Stimulated activated CD8-positive, alpha-beta memory T cell treated with anti-CD3 and anti-CD28 coated beads, Interleukin-2, amount 100 ng/mL, for 48 hours (primary cell): ENCODE data around the gene PRR29.
"Not testable (repeated sequence)": the region's sequence is repeated elsewhere in the genome, so short reads cannot be mapped to it uniquely, and the experiment has no call there.

Source experiments
- DNase-seq, 2 donors: peaks; one replicate each; pipeline ENCODE4 v3.0.0-alpha.2; 2020; ENCODE audit warnings: low read depth in 2 of 2

Gene PRR29

DNA sequence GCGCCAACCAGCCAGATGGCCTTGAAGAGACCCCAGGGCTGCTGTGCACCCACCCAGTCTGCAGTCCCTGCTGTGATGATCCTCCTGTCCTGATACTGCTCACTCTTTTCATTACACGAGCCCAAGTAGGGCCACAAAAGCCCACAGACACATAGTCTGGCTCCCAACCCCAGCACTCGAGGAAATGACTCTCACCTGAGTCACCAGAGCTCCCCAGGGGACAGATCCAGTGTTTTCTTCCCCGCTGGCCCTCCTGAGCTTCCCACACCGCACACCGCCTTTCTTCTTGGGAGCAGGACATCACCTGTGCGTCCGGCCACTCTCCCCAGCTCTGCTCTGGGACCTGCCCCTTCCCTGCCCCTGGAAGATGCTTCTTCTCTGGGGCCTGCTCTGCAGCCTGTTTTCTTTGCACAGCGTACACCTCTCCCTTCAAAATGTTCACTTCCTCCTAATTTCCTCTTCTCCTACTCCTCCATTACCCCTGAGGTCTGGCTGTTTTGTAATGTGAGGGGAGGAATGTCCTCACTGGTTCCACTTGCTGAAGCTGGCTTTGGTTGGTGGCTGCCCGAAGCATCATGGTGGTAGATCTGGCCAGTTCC is 23.5 kb upstream of the PRR29 start:
- no peak for DNase-seq

DNA sequence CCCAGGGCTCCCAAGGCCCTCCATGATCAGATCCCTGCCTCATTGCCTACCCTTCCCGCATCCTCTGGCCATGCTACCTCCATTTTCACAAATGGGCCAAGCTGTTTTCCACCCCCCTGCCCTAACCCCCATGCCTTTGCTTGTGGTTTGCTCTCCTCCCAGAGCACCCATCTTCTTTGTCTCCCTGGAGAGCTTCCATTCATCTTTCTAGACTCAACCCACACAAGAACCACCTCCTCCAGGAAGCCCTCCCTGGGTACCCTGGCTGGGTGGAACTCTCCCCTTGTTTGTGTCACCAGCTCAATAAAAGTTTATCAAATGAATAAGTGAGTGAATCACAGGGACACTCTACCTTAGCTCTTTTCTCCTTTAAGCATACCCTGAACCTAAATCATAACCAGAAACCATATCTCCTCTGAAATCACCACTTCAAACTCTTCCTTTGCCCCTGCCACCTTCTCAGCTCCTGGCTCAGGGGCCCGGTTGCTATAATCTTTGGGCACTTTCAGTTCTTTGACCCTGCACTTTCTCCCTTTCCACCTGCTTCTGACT is 22.5 kb upstream of the PRR29 start:
- no peak for DNase-seq

DNA sequence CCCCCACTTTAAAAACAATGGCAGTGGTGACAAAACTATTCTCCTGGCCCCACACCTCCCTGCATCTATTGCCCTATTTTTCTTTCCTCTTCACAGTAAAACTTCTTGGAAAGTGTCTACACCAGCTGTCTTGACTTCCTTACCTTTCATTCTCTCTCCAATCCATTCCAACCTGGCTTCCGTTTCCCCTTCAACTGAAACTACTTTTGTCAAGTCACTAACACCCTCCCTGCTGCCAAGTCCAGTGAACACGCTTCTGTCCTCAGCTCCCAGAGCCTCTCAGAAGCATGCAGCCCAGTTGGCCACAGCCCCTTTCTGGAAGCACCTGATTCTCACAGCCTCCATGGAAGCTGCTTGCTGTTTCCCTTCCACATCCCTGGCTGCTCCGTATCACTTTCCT is 21.4 kb upstream of the PRR29 start:
- DNase-seq: no peak

DNA sequence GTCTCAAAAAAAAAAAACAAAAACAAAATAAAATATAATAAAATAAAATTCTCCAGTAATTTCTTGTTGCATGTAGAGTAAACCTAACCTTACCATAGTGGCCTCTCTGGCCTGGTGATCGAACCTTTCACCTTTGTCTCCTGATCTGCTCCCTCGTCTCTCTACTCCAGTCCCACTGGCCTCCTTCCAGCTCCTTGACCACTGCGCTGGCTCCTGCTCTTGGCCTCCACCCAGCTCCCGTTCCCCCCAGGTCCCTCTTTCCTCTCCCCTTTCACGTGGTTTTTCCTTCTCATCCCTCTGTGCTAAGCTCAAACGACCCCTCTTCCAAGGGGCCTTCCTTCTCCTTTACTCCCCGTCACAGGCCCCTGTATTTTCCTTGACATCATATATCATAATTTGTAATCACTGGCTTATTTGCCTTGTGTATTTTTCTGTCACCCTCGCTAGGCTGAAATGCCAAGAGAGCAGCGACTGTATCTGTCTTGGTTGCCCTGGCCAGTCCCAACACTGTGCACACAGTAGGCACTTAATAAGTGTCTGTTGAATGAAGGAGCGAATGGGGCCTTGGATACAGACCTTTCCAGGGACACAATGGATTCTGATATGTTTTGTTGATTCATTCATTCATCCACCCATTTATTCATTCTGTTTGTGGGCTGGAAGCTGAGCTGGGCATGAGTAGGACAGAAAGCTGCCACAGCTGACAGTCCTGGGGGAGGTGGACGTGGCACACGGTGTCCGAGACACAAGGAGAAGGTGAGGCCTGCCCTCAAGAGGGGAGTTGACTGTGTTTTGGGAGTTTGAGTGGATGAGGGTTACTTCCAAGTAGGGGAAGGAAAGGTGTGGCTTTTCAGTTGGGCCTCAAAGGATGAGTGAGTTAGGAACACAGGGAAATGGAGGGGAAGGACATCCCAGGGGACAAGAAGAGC is 19.6 kb upstream of the PRR29 start:
- no peak for DNase-seq

DNA sequence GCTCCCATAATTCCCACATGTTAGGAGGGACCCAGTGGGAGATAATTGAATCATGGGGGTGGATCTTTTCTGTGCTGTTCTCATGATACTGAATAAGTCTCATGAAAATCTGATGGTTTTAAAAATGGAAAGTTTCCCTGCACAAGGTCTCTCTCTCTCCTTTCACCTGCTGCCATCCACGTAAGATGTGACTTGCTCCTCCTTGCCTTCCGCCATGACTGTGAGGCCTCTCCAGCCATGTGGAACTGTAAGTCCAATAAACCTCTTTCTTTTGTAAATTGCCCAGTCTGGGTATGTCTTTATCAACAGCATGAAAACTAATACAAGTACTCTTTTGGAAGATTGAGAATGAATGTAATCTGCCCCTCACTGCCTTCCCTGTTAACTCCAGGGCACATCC is 15.5 kb upstream of the PRR29 start:
- DNase-seq: not testable (repeated sequence)

DNA sequence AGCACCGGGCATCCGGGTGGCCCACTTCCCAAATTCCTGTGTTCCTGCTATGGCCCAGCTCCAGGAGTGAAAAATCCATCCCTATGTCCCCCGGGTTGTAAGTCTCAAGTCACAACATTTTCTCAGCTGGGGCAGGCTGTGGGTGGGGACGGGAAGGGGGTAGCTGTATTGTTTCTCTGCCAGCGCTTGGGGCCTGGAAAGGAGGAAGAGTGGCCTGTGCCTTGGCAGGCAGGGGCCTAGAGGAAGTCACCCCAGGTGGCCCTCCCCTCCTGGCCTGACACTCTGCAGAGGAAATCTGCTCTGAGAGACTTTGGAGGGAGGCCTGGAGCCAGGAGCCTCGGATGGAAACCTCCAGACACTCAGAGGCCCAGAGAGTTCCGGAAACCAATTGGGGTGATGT is 14.8 kb upstream of the PRR29 start:
- no peak for DNase-seq

DNA sequence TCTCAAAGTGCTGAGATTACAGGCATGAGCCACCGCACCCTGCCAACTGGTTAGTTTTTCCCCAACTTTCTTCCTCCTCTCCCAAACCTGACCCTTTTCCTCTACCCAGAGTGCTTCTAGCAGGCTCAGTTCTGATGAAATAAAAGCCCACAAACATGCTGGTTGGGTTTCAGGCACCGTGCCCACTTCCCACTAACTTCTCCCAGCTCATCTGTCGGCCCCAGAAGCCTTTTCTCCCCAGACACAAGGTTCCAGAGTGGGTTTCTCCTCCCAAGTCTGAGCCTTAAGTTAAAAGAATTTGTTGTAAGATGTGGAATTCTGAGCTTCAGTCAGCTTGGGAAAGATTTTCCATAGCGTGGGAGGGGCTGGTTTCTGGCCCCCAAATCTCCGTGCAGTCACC is 13.9 kb upstream of the PRR29 start:
- no peak for DNase-seq

DNA sequence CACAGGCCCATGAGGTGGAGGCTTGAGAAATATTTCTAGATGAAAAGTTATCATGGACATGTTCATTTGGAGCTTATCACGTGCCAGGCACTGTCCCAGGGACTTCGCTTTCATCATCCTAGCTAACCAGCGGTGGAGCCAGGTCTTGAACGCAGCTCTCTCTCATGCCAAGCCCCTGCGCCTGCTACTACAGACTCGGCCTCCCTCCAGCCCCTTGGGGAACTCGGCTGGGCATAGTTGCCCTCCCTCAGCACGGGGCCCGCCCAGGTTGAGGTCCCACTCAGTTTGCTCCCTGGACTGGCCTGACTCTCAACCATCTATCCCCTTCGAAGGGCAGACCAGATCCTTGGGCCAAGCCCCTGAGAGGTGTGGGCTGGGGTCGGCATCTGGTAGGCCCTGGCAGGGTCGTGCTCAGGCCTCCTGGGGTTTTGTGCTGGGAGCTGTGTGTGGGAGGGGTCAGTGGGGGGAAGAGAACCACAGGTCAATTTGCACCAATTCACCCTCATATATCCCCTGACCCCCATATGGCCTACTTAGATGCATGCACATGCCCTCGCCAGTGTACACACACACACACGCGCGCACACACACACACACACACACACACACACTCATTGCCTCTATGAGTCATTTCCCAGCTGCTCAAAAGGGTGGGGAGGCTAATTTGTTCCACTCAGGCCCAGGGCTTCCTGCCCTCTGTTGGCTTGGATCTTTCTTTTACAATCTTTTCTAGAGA is 13.3 kb upstream of the PRR29 start:
- no peak for DNase-seq

DNA sequence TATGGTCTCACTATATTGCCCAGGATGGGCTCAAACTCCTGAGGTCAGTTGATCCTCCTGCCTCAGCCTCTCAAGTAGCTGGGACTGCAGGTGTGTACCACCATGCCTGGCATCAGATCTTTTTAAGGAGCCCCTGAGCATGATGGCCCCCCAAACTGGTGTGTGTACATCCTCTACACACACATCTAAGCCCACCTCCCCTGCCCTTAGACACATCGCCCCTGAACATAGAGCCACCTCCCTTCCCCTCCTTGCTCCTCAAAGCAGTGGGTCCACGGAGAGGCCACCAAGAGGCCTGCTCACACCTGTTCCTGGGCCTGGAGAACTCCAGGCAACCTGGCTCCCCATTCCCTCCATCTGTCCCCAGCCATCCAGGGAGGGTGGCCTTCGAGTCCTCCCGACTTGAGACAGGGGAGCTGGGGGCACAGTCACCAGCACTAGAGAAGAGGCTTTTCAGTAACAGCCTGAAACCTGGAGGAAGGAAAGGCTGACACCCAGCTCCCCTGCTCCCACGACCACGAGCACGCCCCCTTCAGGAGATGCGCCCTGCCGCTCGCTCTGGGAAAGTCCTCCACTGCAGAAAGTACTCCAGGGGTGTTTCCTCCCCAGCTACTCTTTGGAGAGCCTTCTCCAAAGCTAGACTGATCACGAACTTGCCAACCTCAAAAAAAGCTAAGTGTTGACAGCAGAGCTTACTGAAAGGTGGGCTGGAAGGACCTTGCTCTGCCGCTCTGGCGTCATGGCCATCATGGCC is 12.6 kb upstream of the PRR29 start:
- no peak for DNase-seq

DNA sequence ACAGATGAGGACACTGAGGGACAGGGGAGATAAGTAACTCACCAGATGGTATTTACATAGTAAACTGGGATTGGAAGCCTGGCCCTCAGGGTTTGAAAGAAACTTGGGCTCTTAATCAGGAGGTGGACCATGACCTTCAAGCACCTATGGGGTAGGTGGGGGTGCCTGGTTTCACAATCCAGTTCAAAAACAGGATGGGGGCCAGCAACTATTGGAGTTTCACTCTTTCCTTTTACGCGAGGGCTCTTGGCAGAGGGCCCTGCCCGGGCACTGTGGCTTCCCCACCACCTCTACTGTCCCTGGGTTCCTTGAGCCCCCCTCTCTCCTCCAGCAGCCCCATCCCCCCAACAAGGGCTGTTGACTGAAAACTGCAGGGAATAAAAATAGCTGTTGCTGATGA is 11.3 kb upstream of the PRR29 start:
- DNase-seq: no peak

DNA sequence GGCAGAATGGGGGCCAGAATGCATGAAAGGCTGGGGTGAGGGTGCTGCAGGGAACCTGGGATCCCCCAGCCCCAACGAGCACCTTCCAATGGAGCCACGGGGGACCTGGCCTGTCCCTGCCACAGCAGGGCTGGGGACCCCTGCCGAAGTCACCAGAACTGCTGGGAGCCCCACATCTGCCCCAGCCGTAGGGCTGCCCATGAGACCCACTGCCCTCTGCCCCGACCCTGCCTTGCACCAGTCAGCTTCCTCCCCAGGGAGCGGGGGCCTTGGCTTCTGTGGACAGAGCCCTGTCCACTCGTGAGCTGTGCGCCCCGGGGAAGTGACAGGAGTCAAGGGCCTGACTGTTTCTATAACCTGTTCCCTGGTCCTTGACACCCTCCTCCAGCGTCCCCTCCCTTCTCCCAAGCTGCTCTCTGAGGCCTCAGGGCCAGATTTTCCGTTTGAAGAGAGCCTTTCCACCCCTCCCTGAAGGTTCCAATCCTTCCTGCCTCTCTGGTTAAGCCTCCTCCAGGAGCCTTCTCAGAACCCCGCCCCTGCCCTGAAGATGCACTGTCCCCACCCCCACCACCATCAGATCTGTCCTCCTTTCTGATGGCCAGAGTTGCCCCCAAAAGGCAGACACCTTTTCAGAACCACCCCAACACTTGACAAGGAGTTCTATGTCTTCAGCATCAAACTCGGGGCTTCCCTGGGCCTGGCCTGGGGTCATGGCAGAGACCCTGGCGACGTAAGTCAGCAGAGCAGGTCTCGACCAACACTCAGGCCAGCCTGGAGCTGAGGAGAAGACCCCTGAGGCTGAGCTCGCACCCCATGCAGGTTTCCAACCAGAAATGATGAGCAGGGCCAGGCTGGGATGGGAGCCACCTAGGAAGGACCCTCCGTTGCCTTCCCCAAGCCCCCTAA is 10.7 kb upstream of the PRR29 start:
- DNase-seq: no peak

DNA sequence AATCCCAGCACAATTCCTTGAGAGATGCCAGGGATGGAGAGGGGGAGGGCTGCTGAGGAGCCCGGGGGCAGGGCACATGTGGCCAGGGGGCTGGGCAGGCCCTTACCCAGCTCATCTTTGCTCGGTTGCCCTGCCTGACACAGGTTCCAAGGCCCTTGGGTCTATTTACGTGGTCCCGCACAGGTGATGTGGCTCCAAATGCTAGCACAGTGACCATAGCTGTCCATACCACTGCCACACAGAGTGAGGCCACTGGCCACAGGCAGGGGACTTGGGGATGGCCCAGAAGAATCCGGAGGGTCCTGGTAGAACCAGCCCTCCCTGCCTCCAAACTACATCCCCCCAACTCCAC is 10.0 kb upstream of the PRR29 start:
- DNase-seq: no peak

DNA sequence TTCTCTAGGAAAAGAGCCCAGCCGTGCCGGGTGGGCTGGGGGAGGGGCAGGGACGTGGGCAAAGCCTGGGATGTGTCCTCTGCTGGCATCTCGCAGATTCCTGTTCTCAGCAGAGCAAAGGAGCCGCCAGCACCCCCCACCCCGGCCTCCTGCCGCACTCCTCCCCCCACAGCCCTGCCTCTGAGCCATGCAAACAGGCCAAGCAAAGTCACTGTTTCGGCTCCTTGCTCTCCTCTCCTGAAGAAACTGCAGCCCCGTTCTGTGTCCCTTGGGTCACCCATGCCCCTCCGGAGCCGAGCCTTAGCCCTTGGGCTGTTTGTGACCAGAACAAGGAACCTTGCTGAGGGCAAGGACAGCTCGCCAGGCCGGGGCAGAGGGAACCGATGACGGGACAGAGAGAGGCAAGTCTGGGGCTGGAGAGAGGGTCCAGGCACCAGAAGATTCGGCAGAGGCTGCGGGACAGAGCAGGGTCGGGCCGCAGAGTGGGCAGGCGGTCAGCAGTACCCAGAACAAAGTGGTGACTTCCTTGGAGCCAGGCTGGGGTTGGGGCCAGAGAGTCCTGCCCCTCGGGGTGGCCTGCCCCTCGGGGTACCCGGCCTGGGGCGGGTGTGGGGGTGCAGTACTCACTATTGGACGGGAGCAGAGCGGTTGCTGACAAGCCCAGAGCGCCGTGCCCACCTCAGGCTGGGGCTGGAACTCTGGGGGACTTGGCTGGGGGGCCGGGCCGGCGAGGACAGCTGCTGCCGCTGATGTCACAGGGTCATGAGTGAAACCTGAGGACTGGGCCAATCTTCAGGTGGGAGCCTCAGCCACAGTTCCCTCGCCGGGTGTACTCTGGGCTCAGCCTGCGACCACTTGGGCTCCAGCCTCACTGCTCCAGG is 9.2 kb upstream of the PRR29 start:
- no peak for DNase-seq

DNA sequence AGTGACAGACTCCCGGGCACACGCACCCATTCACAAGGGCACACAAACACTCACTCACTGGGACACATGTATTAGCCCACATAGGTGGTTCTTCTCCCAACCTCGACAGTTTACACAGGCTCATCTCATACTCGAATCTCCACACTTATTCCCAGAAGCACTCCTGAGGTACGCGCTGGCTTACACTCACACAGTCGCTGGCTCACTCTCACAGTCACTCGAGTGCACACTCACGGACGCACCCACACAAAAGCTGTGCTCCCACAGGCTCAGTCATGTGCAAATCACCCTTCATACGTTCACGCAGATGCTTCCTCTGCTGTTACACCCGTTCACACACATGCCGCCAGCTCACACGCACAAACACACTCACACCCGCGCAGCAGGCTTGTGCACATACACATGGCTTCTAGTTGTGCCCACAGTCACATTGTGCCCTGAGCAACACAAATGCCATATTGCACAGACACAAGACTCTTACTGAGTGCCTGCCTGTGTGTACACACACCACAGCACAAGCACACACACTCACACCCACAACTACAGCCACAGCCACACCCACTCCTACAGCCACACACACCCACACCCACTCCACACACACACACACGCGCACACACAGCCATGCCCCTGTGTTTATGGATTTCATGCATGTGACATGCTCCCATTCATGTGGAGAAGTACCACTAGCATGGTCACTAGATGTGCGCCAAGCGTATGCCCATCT is 8.4 kb upstream of the PRR29 start:
- DNase-seq: no peak

DNA sequence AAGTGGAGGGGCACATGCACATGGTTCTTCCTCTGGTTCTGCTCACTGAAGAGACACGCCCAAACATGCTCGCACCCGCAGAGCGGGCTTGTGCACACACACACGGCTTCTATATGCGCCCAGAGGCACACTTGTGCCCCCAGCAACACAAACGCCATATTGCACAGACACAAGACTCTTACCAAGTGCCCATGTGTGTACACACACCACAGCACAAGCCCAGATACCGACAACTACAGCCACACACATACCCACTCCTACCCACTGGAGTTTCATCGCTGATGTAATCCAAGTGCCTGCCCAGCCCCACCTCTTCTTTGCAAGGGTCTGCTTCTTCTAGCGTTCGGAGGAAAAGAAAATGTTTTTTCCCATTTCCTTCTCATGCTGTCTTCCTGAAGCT is 6.5 kb upstream of the PRR29 start:
- no peak for DNase-seq

DNA sequence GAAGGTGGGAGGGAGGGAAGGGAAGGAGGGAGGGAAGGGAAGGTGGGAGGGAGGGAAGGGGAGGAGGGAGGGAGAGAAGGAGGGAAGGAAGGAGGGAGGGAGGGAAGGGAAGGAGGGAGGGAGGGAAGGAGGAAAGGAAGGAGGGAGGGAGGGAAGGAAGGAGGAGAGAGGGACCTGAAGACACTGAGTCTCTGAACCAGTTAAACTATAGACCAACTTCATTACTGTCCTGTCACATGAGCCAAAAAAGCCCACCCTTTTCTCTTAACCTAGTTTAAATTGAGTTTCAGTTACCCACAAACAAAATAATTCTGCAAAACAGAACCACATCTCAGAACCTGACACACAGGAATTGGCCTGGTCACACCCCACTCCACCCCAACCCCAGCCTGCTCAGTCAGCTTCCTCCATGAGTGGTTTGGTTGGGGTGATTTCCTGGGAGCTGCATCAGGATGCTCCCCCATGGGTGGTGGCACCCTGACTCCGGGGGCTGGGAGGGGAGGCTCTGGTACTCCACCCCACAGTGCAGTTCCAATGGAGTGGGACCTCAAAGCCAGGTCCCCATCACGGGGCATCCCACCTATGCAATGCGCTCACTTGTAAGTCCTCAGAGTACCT is 4.7 kb upstream of the PRR29 start:
- no peak for DNase-seq

DNA sequence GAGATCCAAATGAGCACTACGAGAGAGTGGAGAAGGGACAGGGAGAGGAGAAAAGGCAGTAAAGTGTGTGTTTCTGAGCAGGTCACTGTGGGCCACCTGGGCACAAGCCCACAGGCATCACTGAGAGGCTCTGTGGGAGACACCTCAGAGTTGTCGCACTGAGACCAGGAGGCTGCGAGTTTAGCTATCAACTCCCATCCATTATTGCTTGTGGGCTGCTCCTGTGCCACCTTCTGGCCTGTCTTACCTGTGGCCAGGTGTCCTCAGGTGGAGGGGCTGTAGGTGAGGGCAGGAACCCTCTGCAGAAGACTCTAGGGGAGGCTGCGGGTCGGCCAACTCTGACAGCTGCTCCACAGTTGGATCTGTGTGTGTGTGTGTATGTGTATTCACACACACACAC is 2.5 kb upstream of the PRR29 start:
- no peak for DNase-seq

DNA sequence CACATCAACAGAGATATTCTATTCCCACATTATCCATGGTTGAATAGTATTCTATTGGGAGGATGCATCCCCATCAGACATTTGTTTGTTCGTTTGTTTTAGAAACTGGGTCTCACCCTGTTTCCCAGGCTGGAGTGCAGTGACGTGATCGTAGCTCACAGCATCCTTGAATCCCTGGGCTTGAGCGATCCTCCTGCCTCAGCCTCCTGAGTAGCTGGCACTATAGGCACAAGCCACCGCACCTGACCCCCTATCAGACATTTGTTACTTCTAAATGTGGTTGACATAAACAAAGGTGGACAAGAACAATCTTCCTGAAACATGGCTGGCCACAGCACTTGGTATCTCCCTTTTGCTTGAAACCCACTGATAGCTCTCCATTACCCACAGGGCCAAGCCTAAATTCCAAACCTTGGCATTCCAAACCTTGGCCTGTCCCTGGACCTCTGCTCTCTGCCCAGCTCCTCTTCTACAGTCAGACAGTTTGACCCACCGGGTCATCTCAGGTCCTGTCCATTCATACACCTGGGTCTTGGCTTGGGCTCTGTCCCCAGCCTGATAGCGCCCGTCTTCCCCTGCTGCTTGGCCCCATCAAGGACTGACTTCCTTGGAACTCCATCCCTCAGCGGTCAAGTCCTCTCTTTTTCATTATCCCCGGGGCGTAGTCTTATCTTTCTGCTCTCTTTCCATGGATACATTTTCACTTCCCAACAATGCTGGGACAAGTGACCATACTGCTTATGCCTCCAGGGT is 1.5 kb upstream of the PRR29 start:
- DNase-seq: no peak
